CD14-positive monocyte (primary cell): ENCODE data around the gene CNN3. TPM values are rescaled to one million over a fixed set of nuclear protein-coding genes. Genes with fewer than 3 reads are reported as not detected.

Source experiments
- DNase-seq, 3 donors: peaks; one replicate each; pipeline ENCODE4 v3.0.0-alpha.2; 2011 to 2022
- H2AFZ ChIP-seq: 2 replicates; pipeline ENCODE4 v1.6.0; 2012; ENCODE audit warnings: mild to moderate bottlenecking, low read depth, low read length, inconsistent platforms; ENCODE audit not compliant: insufficient read depth, poor library complexity, severe bottlenecking
- H3K27ac ChIP-seq, 2 donors: 1 replicate in 1 of 2; 2 replicates in 1 of 2; pipeline ENCODE4 v1.5.1; 2012 to 2013; ENCODE audit warnings: low read length in 2 of 2, control low read depth in 1 of 2, inconsistent platforms in 1 of 2, low read depth in 1 of 2, mild to moderate bottlenecking in 1 of 2
- H3K27me3 ChIP-seq, 2 donors: one replicate each; pipeline versions ENCODE4 v1.6.0 to v1.6.1; 2011 to 2013; ENCODE audit warnings: low read length in 2 of 2; ENCODE audit not compliant: control insufficient read depth in 2 of 2, insufficient read depth in 2 of 2
- H3K36me3 ChIP-seq, 2 donors: replicated peaks in 1 of 2; 1 replicate in 1 of 2; 2 replicates in 1 of 2; pipeline versions ENCODE4 v1.5.1 to v1.6.1; 2012 to 2013; ENCODE audit warnings: low read length in 2 of 2, control low read depth in 1 of 2, inconsistent platforms in 1 of 2, mild to moderate bottlenecking in 1 of 2; ENCODE audit not compliant: insufficient read depth in 2 of 2, control insufficient read depth in 1 of 2
- H3K4me1 ChIP-seq, 2 donors: 1 replicate in 1 of 2; 2 replicates in 1 of 2; pipeline versions ENCODE4 v1.5.1 to v1.6.1; 2012 to 2013; ENCODE audit warnings: low read length in 2 of 2, control low read depth in 1 of 2, inconsistent platforms in 1 of 2, mild to moderate bottlenecking in 1 of 2, moderate library complexity in 1 of 2; ENCODE audit not compliant: insufficient read depth in 2 of 2, control insufficient read depth in 1 of 2
- H3K4me2 ChIP-seq: replicated peaks from 2 replicates; pipeline ENCODE3; 2012; ENCODE audit warnings: low read length, moderate library complexity, mild to moderate bottlenecking; ENCODE audit not compliant: poor library complexity, severe bottlenecking; ENCODE audit errors: extremely low read depth
- H3K4me3 ChIP-seq, 3 experiments: fragments of 200-600 bp in 1 of 3; sonication (generic) in 1 of 3; replicated peaks in 1 of 3; 1 replicate in 2 of 3; 2 replicates in 1 of 3; pipeline ENCODE4 v1.5.1; 2011 to 2013; ENCODE audit warnings: low read length in 3 of 3, mild to moderate bottlenecking in 3 of 3, control low read depth in 2 of 3, low read depth in 2 of 3, inconsistent platforms in 1 of 3, moderate library complexity in 1 of 3
- H3K79me2 ChIP-seq: 2 replicates; pipeline ENCODE4 v1.6.0; 2012; ENCODE audit warnings: mild to moderate bottlenecking, control low read depth, inconsistent platforms, low read length, moderate library complexity; ENCODE audit not compliant: insufficient read depth
- H3K9ac ChIP-seq: 2 replicates; pipeline ENCODE4 v1.6.0; 2017; ENCODE audit warnings: low read length, mild to moderate bottlenecking; ENCODE audit not compliant: insufficient read depth, poor library complexity, severe bottlenecking
- H3K9me3 ChIP-seq, 2 donors: replicated peaks in 1 of 2; 1 replicate in 1 of 2; 2 replicates in 1 of 2; pipeline versions ENCODE4 v1.5.1 to v1.6.1; 2012 to 2013; ENCODE audit warnings: low read length in 2 of 2, control low read depth in 1 of 2; ENCODE audit not compliant: control insufficient read depth in 1 of 2, insufficient read depth in 1 of 2
- H4K20me1 ChIP-seq: 2 replicates; pipeline ENCODE4 v1.6.0; 2012; ENCODE audit warnings: mild to moderate bottlenecking, low read length, control low read depth, moderate library complexity; ENCODE audit not compliant: insufficient read depth
- H3K27ac Mint-ChIP-seq, 7 donors: one replicate each; pipeline ENCODE4 v1.8.0; 2020; ENCODE audit warnings: mild to moderate bottlenecking in 7 of 7, mixed read lengths in 7 of 7, moderate library complexity in 6 of 7, inconsistent platforms in 2 of 7
- H3K27me3 Mint-ChIP-seq, 3 donors: one replicate each; pipeline ENCODE4 v1.8.0; 2021 to 2022; ENCODE audit warnings: low read depth in 3 of 3, mild to moderate bottlenecking in 3 of 3, mixed read lengths in 3 of 3, moderate library complexity in 3 of 3, inconsistent platforms in 1 of 3
- H3K36me3 Mint-ChIP-seq, 2 donors: one replicate each; pipeline ENCODE4 v1.8.0; 2020; ENCODE audit warnings: mixed read lengths in 2 of 2, inconsistent platforms in 1 of 2, mild to moderate bottlenecking in 1 of 2
- H3K4me1 Mint-ChIP-seq: one replicate; pipeline ENCODE4 v1.8.0; 2020; ENCODE audit warnings: mild to moderate bottlenecking, mixed read lengths
- H3K4me3 Mint-ChIP-seq, 2 donors: one replicate each; pipeline ENCODE4 v1.8.0; 2020; ENCODE audit warnings: mild to moderate bottlenecking in 2 of 2, mixed read lengths in 2 of 2, moderate library complexity in 1 of 2
- H3K9me3 Mint-ChIP-seq, 7 donors: one replicate each; pipeline ENCODE4 v1.8.0; 2020 to 2022; ENCODE audit warnings: mixed read lengths in 7 of 7, mild to moderate bottlenecking in 6 of 7, moderate library complexity in 6 of 7, inconsistent platforms in 2 of 7
- CTCF ChIP-seq: fragments of 200-600 bp; IDR thresholded peaks from one replicate; pipeline ENCODE4 v1.8.0; 2022; ENCODE audit warnings: antibody characterized with exemption, mild to moderate bottlenecking
- WGBS: methylation state at CpG from one replicate; pipeline ENCODE4 v1.1.5; 2013; ENCODE audit warnings: missing lambda C conversion rate; ENCODE audit not compliant: insufficient coverage; 5-methylcytosine and 5-hydroxymethylcytosine counted together
- intact Hi-C, 2 donors: fragments of 100-400 bp; cut with micrococcal nuclease; formaldehyde crosslinking; loops; one replicate each; pipeline versions ENCODE4 v1.15.0 to v1.15.1; 2023
- polyA plus RNA-seq, 3 donors: library from polyadenylated mRNA; depleted of rRNA in 1 of 3; unstranded in 2 of 3; stranded (reverse) in 1 of 3; fragments of 300-500 nt in 2 of 3; fragments of >200 nt in 1 of 3; fragmentation: Illumina TruSeq in 2 of 3; gene quantifications; 1 replicate in 2 of 3; 2 replicates in 1 of 3; pipeline ENCODE4 v1.2.3, GENCODE V29; 2012 to 2021

Gene CNN3
- polyA plus RNA-seq, 3 donors, result 0.08 to 0.09 (median 0.08) TPM

DNA sequence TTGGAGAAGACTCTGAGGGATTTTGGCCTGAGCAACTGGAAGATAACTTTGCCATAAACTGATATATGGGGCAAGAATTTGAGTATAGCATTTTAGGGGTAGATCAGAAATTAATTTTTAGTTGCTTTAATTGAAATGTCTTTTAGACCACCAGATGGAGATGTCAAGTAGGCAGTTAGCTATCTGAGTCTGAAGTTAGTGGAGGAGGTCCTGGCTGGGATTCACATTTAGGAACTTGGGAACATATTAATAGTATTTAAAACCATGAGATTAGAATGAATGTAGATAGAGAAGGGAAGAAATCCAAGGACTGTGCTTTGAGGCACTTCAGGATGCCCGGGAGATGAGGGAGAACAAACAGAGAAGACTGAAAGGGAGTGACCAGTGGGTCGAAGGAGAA is 74.1 kb downstream of the CNN3 start:
- no peaks in the 10 kb centered on the region for H3K36me3 ChIP-seq
- Mint-ChIP-seq H3K4me3 (no peak overlapping the region), H3K36me3 (no peaks in the 10 kb centered on the region), H3K27ac (no peak overlapping the region), H3K27me3 (peaks cover 1 to 2% (median 2%) of the 10 kb centered on the region in 3 donors), H3K9me3 (no peaks in the 10 kb centered on the region), H3K4me1 (no peaks in the 10 kb centered on the region)
- intact Hi-C loops, result loop anchor here (5.0 to 10.0 kb wide), 2 partner anchors 190 to 382 kb away; partner anchors contain the start of gene RWDD3 (in 1 of the 2)
- H3K27me3 ChIP-seq, result peaks cover 8 to 11% of the 10 kb centered on the region in 2 donors
- H3K4me2 ChIP-seq, result no peak overlapping the region
- H3K79me2 ChIP-seq, result no peaks in the 10 kb centered on the region
- peaks cover 5 to 7% of the 10 kb centered on the region in 2 donors for H3K4me1 ChIP-seq
- WGBS, result 85% methylated on average over 2 of the region's 2 CpGs
- H3K27ac ChIP-seq, result no peak overlapping the region
- no peak for TF ChIP-seq CTCF
- H3K9ac ChIP-seq, result no peak overlapping the region
- no peak overlapping the region for H2AFZ ChIP-seq
- no peak for DNase-seq
- H3K4me3 ChIP-seq, result no peak overlapping the region
- H3K9me3 ChIP-seq, result no peaks in the 10 kb centered on the region
- H4K20me1 ChIP-seq, result no peaks in the 10 kb centered on the region

- Histone ChIP-seq H3K36me3 (no peaks in the 10 kb centered on the region), H3K9ac (no peak overlapping the region), H3K27ac (no peak overlapping the region), H2AFZ (no peak overlapping the region), H3K9me3 (no peaks in the 10 kb centered on the region), H3K27me3 (peaks cover 8 to 11% of the 10 kb centered on the region in 2 donors), H3K4me1 (peaks cover 5 to 7% of the 10 kb centered on the region in 2 donors), H3K79me2 (no peaks in the 10 kb centered on the region), H3K4me3 (no peak overlapping the region), H4K20me1 (no peaks in the 10 kb centered on the region), H3K4me2 (no peak overlapping the region)
- TF ChIP-seq CTCF, result no peak
- Mint-ChIP-seq H3K27ac (no peak overlapping the region), H3K9me3 (no peaks in the 10 kb centered on the region), H3K4me3 (no peak overlapping the region), H3K27me3 (peaks cover 0 to 1% (median under 1%) of the 10 kb centered on the region in 3 donors), H3K36me3 (no peaks in the 10 kb centered on the region), H3K4me1 (no peaks in the 10 kb centered on the region)
- DNase-seq, result no peak
- intact Hi-C loops, result loop anchor here (5.0 to 10.0 kb wide), 2 partner anchors 191 to 383 kb away; partner anchors contain the start of gene RWDD3 (in 1 of the 2)
- WGBS, result 100% methylated on average over 1 of the region's 1 CpG
Observed at GRCh38 chr1:94851571-94851970, 75.3 kb downstream of the CNN3 start.

Other genes starting within 250 kb of the CNN3 start
- gene SLC44A3, start 106.8 kb downstream of the CNN3 start, polyA plus RNA-seq, result not detected
- 1 to 10 TPM in 2 of 3 donors, under 1 TPM in 1; 0.27 to 5.5 (median 4.4) TPM for gene ALG14, start 145.8 kb upstream of the CNN3 start, polyA plus RNA-seq
- gene TLCD4, start 190.2 kb upstream of the CNN3 start, polyA plus RNA-seq, result not detected